C1 segment of cervical spinal cord (tissue), 14 donors: Measurements from ENCODE around the gene FGF19.

Experiments used
- DNase-seq, 14 donors: peaks; one replicate each; lab custom pipeline; 2025; lab: John Stamatoyannopoulos, UW

FGF19 gene, protein sequence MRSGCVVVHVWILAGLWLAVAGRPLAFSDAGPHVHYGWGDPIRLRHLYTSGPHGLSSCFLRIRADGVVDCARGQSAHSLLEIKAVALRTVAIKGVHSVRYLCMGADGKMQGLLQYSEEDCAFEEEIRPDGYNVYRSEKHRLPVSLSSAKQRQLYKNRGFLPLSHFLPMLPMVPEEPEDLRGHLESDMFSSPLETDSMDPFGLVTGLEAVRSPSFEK

DNA sequence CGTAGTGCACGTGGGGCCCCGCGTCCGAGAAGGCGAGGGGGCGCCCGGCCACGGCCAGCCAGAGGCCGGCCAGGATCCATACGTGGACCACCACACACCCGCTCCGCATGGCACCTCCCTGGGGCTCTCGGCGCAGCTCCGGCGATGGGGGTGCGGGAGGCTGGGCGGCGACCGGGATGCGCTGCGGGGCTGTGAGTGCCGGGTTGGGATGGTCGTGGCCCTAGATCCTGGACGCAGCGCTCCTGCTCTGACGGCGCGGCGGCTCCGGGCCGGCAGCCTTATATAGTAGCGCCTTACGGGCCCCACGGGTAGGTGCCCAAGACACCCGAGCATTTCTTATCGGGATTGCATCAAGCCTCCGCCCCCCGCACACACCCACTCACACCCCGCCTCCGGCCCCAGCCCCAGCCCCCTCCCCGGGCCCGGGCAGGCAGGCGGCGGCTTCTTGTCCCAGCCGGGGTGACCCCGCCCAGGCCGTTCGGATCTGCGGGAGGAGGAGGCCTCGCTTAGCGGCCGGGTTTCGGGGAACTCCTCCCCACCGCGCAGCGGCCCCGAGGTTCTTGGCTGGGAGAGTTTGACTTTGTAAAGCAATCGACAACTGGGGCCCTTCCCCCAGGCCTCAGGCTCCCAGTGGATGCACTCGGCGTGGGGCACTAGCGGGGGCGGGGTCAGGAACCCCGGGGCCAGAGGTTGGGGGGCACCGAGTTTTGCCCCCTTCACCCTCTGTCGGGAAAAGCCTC is at the start of gene FGF19:
Gene FGF19, minus strand, starts transcription at position 255 of the 740 bp plus-strand sequence. Its CDS starts 146 bp downstream, at position 109.
- DNase-seq: no peak

GRCh38 chr11:69752890-69753289 is 49.1 kb upstream of the FGF19 start:
- DNase-seq: no peak

- DNase-seq: no peak
Measured at GRCh38 chr11:69750875-69751597, 47.2 kb upstream of the FGF19 start.

GRCh38 chr11:69750108-69750850 is 46.5 kb upstream of the FGF19 start:
- no peak for DNase-seq

DNA sequence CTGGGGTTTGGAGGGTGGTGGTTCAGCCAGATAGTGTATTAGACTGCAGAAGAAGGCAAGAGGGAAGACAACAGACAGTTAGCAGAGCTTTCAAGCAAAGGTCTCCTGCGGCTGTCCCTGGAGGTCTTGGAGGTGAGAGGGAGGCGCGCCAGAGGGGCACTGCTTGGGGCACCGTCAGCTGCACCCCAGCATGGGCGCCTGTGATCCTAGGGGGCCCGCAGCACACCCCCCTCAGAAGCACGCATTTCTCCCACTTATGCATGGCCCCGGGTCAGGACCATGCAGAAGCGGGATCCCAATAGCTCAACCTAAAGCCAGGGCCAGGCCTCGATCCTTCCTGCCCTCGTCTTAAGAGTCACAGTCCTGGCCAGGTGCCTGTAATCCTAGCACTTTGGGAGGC is 44.8 kb upstream of the FGF19 start:
- no peak for DNase-seq

DNA sequence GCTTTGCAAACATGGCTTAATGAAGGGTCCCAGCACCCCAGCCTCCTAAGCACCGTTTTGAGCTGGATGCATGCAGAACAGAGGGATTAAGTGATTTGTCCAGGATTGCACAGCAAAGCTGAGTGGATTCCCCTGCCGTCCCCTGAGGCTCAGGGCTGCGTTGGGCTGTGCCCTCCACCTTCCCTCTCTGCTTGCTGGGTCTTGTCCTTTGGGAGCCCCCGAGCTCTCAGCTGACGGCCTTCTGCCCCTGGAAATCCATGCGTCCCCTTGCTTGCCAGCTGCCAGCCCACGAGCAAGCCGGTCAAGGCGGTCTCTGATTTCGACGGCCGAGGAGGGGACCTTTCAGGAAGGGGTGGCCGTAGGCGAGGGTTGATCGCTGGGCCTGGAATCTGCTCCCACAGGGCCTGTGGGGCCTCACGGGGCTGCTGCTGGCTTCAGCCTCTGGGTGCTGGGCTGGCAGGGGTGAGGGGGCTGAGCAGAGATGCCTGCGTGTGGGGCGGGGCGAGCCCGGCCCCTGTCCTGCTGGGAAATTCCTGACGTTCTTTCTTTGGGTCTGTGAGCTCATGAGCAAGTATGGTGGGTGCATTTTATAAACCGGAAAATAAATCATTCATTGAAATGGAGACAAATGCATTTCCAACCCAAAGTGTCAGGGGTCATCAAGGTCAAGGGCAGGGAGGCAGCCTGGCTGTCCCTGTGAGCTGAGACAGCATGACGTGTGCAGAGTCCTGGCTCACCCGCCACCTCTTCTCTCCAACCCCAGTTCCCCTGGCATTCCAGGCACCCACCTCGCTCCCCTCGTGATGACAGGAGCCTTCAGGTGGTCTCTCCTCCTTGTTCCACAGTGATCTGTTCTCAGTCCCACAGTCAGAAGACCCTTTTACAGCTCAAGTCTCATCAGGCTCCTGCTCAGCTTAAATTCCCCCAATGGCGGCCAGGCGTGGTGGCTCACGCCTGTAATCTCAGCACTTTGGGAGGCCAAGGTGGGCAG is 43.2 kb upstream of the FGF19 start:
- DNase-seq: no peak

DNA sequence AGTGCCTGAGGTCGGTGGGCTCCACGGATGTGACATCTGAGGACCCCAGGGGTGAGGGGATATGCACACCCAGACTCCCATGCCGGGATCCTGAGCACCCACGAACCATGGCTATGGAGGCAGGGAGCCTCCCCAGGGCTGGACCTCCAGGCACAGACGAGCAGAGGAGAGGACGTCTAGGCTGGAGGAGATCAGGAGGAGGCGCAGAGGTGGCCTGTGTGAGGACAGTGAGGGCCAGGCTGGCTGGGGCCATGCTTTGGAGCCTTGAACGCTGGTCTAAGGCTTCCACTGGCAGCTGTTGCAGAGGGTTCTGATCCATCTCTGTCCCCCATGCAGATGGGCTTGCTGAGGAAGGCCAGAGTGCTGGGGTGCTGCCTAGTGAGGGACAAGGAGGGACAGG is 42.3 kb upstream of the FGF19 start:
- DNase-seq: no peak

DNA sequence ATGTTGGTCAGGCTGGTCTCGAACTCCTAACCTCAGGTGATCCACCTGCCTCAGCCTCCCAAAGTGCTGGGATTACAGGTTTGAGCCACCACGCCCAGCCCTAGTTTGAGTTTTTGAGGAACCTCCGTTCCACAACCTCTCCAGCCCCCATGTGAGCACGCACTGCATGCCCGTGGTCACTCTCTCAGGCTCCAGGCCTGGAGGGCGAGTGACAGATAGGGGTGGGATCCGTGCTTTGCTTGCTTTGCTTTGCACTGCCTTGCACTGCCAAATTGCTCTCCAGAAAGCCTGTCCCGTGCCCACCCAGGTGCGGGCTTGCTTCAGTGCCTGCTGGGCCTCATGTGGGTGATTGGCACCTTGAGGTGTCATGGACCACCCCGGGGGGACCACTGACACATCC is 41.4 kb upstream of the FGF19 start:
- DNase-seq: no peak

- DNase-seq: no peak
Measured at GRCh38 chr11:69744435-69744834, 40.6 kb upstream of the FGF19 start.

GRCh38 chr11:69734841-69735240 is 31.0 kb upstream of the FGF19 start:
- no peak for DNase-seq

- no peak for DNase-seq
Measured at GRCh38 chr11:69734367-69734766, 30.5 kb upstream of the FGF19 start.

- DNase-seq: no peak
Measured at GRCh38 chr11:69732910-69733309, 29.1 kb upstream of the FGF19 start.

DNA sequence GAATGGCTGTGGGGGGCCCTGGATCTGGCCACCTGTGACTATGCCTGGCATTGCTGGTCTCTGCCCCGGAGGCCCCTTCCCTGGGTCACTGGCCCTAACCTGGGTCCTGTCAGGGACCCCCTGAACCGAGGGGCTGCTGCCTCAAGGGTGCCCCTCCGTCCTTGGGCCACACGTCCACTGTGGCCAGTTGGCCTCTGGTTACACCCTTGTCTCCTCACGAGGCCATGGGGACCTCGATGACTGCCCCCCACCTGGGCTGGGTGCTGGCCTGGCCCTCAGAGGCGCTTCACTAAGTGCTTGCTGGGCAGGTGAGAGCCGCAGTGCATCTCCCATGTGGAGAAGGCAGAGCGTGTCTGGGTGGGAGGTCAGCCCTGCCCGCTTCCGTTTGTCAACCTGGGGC is 27.3 kb upstream of the FGF19 start:
- DNase-seq: no peak

- DNase-seq: no peak
Measured at GRCh38 chr11:69730500-69730899, 26.7 kb upstream of the FGF19 start.

GRCh38 chr11:69729252-69729651 is 25.4 kb upstream of the FGF19 start:
- no peak for DNase-seq

DNA sequence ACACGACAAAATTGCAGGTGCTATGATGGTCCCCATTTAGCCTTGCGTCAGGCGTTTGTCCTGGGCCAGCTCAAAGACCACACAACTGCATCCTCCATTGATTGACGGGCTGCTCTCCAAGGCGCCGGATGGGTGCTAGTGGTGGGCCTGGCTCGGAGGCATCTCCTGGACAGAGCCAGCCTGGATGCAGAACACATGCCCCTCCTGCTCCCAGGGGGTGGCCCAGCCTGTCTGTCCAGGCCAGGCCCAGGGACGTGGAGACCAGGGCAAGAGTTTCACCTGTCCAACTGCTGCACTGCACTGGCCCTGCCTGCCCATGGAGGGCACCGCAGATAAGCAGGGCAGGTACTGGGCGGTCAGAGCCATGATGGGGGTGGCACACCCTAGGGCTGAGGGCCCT is 23.4 kb upstream of the FGF19 start:
- DNase-seq: no peak

DNA sequence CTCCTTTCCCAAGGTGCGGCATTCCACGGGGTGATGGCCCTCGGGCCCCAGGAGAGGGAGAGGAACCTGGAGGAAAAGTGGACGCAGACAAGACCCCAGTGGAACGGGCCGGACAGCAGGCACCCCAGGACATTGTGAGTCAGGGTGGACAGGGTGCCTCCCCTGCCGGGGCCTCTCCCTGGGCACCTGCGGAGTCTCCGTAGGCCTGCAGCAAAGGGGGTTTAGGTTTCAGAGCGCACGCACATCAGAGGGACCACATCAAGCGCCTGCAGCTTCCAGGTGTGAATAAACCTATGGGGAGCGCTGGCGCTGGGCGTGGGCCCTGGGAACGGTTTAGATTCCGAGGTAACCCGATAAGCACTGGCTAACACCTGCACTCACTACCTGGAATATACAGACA is 22.7 kb upstream of the FGF19 start:
- no peak for DNase-seq

DNA sequence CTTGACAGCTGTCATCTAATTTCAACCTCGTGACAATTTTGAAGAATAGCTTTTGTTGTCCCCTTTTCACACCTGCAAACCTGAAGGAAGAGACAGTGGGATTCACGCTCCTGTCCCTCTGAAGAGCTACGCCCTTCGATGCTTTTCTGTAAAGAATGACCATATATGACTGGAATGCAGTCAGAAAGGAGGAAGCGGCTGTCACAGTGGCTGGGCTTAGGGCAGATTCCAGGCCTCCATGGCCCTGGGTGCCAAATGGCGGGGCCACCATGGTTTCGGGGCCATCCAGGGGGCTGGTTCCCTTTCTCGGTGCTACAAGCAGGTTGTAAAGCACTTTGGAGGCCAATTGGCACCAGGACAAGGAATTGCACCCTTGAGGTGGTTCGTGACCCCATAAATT is 22.2 kb upstream of the FGF19 start:
- no peak for DNase-seq

GRCh38 chr11:69721745-69722144 is 17.9 kb upstream of the FGF19 start:
- DNase-seq: no peak

- no peak for DNase-seq
Measured at GRCh38 chr11:69721106-69721505, 17.3 kb upstream of the FGF19 start.

DNA sequence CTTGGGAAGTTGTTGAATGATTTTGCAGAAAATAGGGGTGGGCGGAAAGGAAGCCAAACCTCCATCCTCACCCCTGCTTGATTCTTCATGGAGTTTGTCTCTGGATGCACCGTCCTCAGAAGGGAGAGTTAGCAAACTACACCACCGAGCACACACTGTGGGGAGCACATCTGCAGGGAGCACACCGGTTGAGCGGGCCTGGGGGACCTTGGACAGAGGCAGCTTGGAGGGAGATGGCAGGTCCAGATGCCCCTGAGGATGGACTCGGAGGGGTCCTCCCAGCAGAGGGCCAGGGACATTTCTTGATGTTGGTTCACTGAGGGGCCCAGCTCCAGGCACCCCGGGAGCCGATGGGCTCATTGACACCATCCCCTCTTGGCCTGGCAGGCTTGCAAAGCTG is 15.1 kb upstream of the FGF19 start:
- no peak for DNase-seq
